IMR-90 (cell line): Measurements from ENCODE around the gene PRMT7. TPM values are rescaled to one million over a fixed set of nuclear protein-coding genes. Genes with fewer than 3 reads are reported as not detected.

ENCODE experiments used
- RAD21 ChIP-seq: IDR thresholded peaks from 2 replicates; pipeline ENCODE4 v1.6.1; 2012; ENCODE audit warnings: low read length, improper control_type of control experiment
- RCOR1 ChIP-seq: IDR thresholded peaks from 2 replicates; pipeline ENCODE4 v1.6.1; 2012; ENCODE audit warnings: mild to moderate bottlenecking, low read length, improper control_type of control experiment; ENCODE audit not compliant: insufficient replicate concordance
- polyA plus RNA-seq, 3 experiments: library from polyadenylated mRNA; depleted of rRNA; stranded (reverse); fragments of >200 nt; gene quantifications; 2 replicates each; pipeline ENCODE4 v1.2.3, GENCODE V29; 2012; ENCODE audit warnings: low replicate concordance in 1 of 3
- total RNA-seq: library from RNA; depleted of rRNA; stranded (reverse); fragments of >200 nt; gene quantifications from 2 replicates; pipeline ENCODE4 v1.2.3, GENCODE V29; 2012
- TF ChIP-seq, protein P1 (sequence below): fragments of 150-350 bp; IDR thresholded peaks from 2 replicates; pipeline ENCODE4 v1.6.1; 2016; ENCODE audit warnings: low read depth, mild to moderate bottlenecking, low read length, moderate library complexity, borderline replicate concordance

PRMT7 gene
- total and polyA plus RNA-seq, 2 of the 4 experiments (the other 2 are of a cell fraction): 63.1 to 68.6 TPM

DNA sequence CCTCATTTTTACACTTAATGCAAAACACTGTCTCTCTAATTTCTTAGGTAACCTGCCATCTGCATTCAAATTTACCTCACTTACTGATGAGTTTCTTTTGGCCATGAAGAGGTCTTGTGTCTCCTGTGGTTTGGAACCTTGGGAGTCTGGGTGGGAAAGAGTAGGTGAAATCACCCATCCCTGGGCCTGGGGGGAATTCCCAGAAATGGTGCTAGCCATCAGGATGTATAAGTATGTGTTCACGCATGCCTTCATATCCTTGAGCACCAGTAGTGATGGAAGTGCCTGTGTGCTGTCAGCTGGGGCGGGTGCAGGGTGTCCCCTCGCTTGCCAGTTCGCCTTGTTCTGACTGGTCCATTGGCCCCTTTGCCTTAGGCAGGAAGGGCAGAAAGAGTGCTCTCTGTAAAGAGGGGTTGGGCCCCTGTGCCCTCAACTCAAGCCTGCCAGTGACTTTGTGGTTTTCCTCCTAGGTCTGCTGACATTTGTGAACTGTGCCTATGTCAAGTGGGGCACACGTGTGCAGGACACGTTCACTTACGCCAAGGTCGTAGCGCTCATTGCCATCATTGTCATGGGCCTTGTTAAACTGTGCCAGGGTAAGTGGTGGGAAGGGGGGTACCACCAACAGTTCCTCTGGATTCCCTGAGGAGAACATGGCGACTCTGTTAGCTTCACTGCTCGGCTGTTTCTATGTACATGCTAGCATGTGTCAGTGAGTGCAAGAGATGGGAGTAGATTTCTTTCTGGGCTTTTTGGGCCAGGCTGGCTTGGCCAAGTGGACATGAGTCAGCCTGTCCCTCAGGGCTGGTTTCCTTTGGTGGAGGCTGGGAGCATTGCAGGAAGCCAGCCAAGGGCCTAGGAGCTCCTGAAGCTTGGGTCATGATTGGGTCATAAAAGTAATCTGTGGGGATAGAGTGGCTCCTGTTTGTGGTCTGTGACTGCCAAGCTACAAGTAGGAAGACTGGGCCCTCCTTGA lies 23.3 kb upstream of the PRMT7 start (continued):
- TF ChIP-seq, protein P1, sequence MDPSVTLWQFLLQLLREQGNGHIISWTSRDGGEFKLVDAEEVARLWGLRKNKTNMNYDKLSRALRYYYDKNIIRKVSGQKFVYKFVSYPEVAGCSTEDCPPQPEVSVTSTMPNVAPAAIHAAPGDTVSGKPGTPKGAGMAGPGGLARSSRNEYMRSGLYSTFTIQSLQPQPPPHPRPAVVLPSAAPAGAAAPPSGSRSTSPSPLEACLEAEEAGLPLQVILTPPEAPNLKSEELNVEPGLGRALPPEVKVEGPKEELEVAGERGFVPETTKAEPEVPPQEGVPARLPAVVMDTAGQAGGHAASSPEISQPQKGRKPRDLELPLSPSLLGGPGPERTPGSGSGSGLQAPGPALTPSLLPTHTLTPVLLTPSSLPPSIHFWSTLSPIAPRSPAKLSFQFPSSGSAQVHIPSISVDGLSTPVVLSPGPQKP: no peak
- TF ChIP-seq RAD21 (no peak), RCOR1 (no peak)
